Activated CD4-positive, alpha-beta T cell treated with anti-CD3 and anti-CD28 coated beads, Interleukin-2, amount 10 ng/mL, durations not matched to agents 24 days and 14 days (primary cell): Measurements from ENCODE around the gene SLCO4A1. TPM values are rescaled to one million over a fixed set of nuclear protein-coding genes. Genes with fewer than 3 reads are reported as not detected.

Source experiments
- DNase-seq: peaks from one replicate; pipeline ENCODE4 v3.0.0; 2022
- H3K27ac Mint-ChIP-seq: one replicate; pipeline ENCODE4 v1.8.0; 2022; ENCODE audit warnings: mild to moderate bottlenecking, mixed read lengths
- H3K27me3 Mint-ChIP-seq: one replicate; pipeline ENCODE4 v1.8.0; 2022; ENCODE audit warnings: mixed read lengths
- H3K36me3 Mint-ChIP-seq: one replicate; pipeline ENCODE4 v1.8.0; 2022; ENCODE audit warnings: low read depth, mild to moderate bottlenecking, mixed read lengths
- H3K4me1 Mint-ChIP-seq: one replicate; pipeline ENCODE4 v1.8.0; 2021; ENCODE audit warnings: mixed read lengths
- H3K4me3 Mint-ChIP-seq: one replicate; pipeline ENCODE4 v1.8.0; 2022; ENCODE audit warnings: mild to moderate bottlenecking, moderate library complexity, mixed read lengths
- H3K9me3 Mint-ChIP-seq: one replicate; pipeline ENCODE4 v1.8.0; 2021; ENCODE audit warnings: mixed read lengths
- intact Hi-C: fragments of 100-400 bp; cut with micrococcal nuclease; formaldehyde crosslinking; loops from one replicate; pipeline ENCODE4 v1.15.1; 2023
- total RNA-seq: library from RNA; stranded (reverse); gene quantifications from 2 replicates; pipeline ENCODE4 v1.2.3, GENCODE V29; 2022

The SLCO4A1 gene
- total RNA-seq, 1 donor from 2014 or later = 67.3 TPM

- Mint-ChIP-seq H3K4me1 (peaks cover 10% of the 10 kb centered on the region), H3K9me3 (no peaks in the 10 kb centered on the region), H3K4me3 (no peak overlapping the region), H3K36me3 (no peaks in the 10 kb centered on the region), H3K27me3 (peaks cover 19% of the 10 kb centered on the region), H3K27ac (no peak overlapping the region)
- intact Hi-C loops = no loop called here
- no peak for DNase-seq
Observed at GRCh38 chr20:62633598-62634329, 8.5 kb upstream of the SLCO4A1 start.

DNA sequence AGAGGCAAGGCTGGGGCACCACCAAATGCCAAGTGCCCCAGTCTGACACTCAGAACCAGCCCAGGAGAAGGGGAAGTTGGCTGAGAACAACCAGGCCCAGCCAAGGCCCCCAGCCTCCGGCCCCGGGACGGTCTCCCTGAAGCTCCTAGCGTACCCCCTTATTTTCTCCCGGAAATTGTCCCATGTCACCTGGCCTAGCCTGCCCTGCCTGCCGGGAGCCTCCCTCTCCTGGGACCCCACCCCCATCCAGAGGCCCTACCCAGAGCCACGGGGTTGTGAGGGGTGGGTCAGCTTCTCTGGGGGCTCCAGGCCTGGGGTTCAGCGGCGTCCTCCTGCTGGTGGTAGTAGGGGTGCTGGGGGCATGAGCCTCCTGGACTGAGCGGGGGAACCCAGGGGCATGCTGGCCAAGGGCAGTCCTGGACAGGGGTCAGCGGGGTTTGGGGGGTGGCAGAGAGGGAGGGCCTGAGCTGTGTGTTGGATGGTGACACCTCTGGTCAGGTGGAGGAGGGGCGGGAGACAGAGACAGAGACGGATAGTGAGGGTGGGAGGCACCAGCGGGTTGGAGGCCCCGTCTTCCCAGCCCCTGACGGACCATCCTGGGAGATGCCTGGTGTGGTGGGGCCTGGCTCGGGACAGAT is 7.9 kb upstream of the SLCO4A1 start:
- H3K4me1 Mint-ChIP-seq = peaks cover 10% of the 10 kb centered on the region
- intact Hi-C loops = no loop called here
- H3K9me3 Mint-ChIP-seq = no peaks in the 10 kb centered on the region
- H3K27ac Mint-ChIP-seq = no peak overlapping the region
- DNase-seq = no peak
- H3K36me3 Mint-ChIP-seq = no peaks in the 10 kb centered on the region
- H3K4me3 Mint-ChIP-seq = no peak overlapping the region
- H3K27me3 Mint-ChIP-seq = peaks cover 25% of the 10 kb centered on the region

- H3K9me3 Mint-ChIP-seq = no peaks in the 10 kb centered on the region
- H3K36me3 Mint-ChIP-seq = no peaks in the 10 kb centered on the region
- H3K4me1 Mint-ChIP-seq = peaks cover 12% of the 10 kb centered on the region
- H3K4me3 Mint-ChIP-seq = no peak overlapping the region
- H3K27ac Mint-ChIP-seq = no peak overlapping the region
- DNase-seq = no peak
- H3K27me3 Mint-ChIP-seq = peaks cover 25% of the 10 kb centered on the region
- intact Hi-C loops = no loop called here
Observed at GRCh38 chr20:62635232-62635631, 7.1 kb upstream of the SLCO4A1 start.

- H3K9me3 Mint-ChIP-seq = no peaks in the 10 kb centered on the region
- no peaks in the 10 kb centered on the region for H3K36me3 Mint-ChIP-seq
- H3K4me3 Mint-ChIP-seq = peak overlapping the region; percentile 43
- peaks cover 25% of the 10 kb centered on the region for H3K27me3 Mint-ChIP-seq
- intact Hi-C loops = no loop called here
- DNase-seq = no peak
- no peak overlapping the region for H3K27ac Mint-ChIP-seq
- H3K4me1 Mint-ChIP-seq = peaks cover 12% of the 10 kb centered on the region
Observed at GRCh38 chr20:62635852-62636251, 6.5 kb upstream of the SLCO4A1 start.

DNA sequence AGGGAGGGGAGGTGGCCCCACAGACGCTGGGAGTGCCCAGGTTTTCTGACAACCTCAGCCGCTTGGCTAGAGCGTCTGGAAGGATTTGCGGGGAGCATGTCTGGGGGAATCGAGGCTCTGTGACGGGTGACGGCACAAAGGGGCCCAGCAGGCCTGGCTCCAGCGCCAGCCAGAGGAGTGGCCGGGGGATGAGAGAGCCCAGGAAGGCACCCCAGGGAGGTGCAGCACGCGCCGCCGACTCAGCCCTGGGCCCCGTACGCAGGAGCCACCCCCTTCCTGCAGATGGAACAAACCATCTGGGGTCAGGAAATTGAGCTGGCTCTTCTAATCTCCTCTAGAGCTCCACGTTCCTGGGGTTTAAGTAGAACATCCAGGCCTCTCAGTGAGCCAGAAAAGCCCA is 5.9 kb upstream of the SLCO4A1 start:
- DNase-seq = peak; percentile 78
- Mint-ChIP-seq H3K27me3 (peaks cover 25% of the 10 kb centered on the region), H3K4me1 (peaks cover 14% of the 10 kb centered on the region), H3K9me3 (no peaks in the 10 kb centered on the region), H3K4me3 (no peak overlapping the region), H3K36me3 (no peaks in the 10 kb centered on the region), H3K27ac (no peak overlapping the region)
- intact Hi-C loops = no loop called here

- no peak overlapping the region for H3K27ac Mint-ChIP-seq
- no peak for DNase-seq
- peaks cover 15% of the 10 kb centered on the region for H3K4me1 Mint-ChIP-seq
- intact Hi-C loops = no loop called here
- H3K4me3 Mint-ChIP-seq = no peak overlapping the region
- no peaks in the 10 kb centered on the region for H3K9me3 Mint-ChIP-seq
- H3K36me3 Mint-ChIP-seq = no peaks in the 10 kb centered on the region
- H3K27me3 Mint-ChIP-seq = peaks cover 23% of the 10 kb centered on the region
Observed at GRCh38 chr20:62637110-62637509, 5.2 kb upstream of the SLCO4A1 start.

GRCh38 chr20:62637521-62638054 is 4.7 kb upstream of the SLCO4A1 start:
- Mint-ChIP-seq H3K4me3 (no peak overlapping the region), H3K36me3 (no peaks in the 10 kb centered on the region), H3K27me3 (peaks cover 18% of the 10 kb centered on the region), H3K4me1 (peaks cover 15% of the 10 kb centered on the region), H3K9me3 (no peaks in the 10 kb centered on the region), H3K27ac (no peak overlapping the region)
- DNase-seq = no peak
- intact Hi-C loops = no loop called here

DNA sequence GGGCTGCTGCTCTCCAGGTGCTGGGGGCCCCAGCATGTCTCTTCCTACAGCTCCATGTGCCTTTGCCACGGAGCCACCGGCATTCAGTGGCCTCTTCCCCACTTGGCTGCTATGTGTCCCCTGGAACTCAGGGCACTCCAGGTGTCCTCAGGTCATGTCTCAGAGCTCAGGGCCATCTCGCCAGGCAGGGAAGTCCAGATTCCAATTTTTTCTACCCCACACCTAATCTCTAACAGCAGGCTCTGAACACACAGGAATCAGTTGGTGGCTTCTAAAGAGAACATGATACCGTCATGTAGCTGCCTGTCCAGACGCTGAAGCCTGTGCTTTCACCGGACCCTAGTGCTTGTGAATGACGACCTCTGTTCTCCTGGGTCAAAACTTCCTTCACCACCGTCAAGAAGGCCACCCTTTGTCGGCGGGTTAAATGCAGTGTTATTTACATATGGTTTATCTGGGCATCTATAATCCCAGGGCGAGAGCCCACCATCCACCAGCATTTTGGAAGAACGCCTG is 4.2 kb upstream of the SLCO4A1 start:
- peaks cover 2% of the 10 kb centered on the region for H3K36me3 Mint-ChIP-seq
- intact Hi-C loops = no loop called here

DNA sequence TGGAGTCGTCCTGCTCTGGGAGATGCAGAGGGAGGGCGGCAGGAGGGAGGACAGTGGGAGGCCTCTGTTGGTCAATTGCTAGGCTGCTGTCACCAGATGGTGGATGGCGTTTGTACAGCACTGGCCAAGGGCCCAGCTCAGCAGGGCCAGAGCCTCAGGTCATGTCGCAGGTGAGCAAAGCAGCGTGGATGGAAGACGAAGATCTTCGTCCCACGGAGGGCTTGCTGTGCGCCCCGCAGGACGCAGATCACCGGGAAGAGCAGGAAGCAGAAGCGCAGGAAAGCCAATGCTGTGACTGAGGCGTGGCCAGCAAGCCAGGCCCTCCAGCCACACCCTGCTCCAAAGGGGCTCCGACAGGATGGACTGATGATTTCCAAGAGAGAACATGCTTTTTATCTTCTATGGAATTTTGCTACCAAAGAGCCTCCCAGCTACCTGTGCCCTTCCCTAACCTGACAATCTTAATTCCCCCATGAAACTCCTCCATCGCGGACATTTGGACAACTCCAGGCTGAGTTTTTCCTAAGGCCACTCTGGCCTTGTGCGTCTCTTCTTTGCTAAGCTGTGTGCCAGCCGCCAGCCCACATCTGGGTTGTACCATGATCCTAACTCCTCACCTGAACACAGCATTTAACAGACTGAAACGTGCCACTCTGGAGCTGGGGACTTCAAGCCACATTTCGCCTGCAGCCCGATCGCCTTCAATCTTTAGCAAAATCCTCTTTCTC is 3.5 kb upstream of the SLCO4A1 start:
- peaks cover 8% of the 10 kb centered on the region for H3K36me3 Mint-ChIP-seq
- H3K27me3 Mint-ChIP-seq = peaks cover 14% of the 10 kb centered on the region
- no peaks in the 10 kb centered on the region for H3K9me3 Mint-ChIP-seq
- intact Hi-C loops = no loop called here
- peaks cover 17% of the 10 kb centered on the region for H3K4me1 Mint-ChIP-seq
- no peak overlapping the region for H3K27ac Mint-ChIP-seq
- H3K4me3 Mint-ChIP-seq = no peak overlapping the region
- DNase-seq = no peak

More for the DNA sequence above, 4.2 kb upstream of the SLCO4A1 start:
- no peak overlapping the region for H3K27ac Mint-ChIP-seq
- H3K4me3 Mint-ChIP-seq = no peak overlapping the region
- peaks cover 16% of the 10 kb centered on the region for H3K27me3 Mint-ChIP-seq
- DNase-seq = no peak
- H3K4me1 Mint-ChIP-seq = peaks cover 15% of the 10 kb centered on the region
- H3K9me3 Mint-ChIP-seq = no peaks in the 10 kb centered on the region

DNA sequence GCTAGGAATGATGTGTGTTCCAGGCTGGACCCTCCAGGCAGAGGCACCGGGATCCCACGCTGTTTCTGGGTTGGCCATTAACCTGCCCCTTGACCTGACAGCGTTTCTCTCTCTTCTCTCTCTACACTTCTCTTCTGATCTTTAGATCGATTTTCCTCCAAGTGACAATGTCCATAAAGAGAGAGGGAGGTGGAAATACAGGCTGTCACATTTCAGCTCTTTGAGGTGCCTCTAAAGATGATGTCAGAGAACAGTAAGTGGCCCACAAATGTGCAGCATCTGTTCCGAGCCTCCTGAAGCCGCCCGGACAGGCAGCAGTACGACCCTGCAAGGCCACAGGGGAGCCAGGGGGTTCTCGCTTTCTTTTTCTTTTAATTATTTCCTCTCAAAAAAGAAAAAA is 2.5 kb upstream of the SLCO4A1 start:
- Mint-ChIP-seq H3K27ac (no peak overlapping the region), H3K4me1 (peaks cover 25% of the 10 kb centered on the region), H3K27me3 (peaks cover 14% of the 10 kb centered on the region), H3K9me3 (no peaks in the 10 kb centered on the region), H3K4me3 (no peak overlapping the region), H3K36me3 (peaks cover 11% of the 10 kb centered on the region)
- DNase-seq = no peak
- intact Hi-C loops = no loop called here

DNA sequence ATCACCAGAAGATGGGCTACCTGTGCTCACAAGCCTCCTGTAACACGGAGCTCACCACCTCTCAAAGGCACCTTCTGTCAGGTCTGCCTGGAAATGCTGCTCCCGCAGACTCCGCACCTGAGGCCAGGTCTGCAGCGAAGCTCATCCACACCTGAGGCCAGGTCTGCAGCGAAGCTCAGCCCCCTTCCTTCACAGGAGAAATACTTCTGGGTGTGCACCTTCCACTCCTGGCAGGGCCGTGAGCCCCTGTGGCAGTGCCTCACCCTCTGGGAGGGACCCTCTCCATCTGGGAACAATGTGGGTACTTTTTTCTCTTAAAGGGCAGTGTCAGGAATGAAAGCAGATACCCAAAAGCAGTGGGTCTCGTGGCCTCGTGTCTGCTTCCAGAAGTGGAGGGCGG is 1.4 kb upstream of the SLCO4A1 start:
- H3K27ac Mint-ChIP-seq = no peak overlapping the region
- no peak for DNase-seq
- peaks cover 9% of the 10 kb centered on the region for H3K27me3 Mint-ChIP-seq
- H3K36me3 Mint-ChIP-seq = peaks cover 15% of the 10 kb centered on the region
- intact Hi-C loops = no loop called here
- peaks cover 24% of the 10 kb centered on the region for H3K4me1 Mint-ChIP-seq
- H3K4me3 Mint-ChIP-seq = no peak overlapping the region
- H3K9me3 Mint-ChIP-seq = no peaks in the 10 kb centered on the region

DNA sequence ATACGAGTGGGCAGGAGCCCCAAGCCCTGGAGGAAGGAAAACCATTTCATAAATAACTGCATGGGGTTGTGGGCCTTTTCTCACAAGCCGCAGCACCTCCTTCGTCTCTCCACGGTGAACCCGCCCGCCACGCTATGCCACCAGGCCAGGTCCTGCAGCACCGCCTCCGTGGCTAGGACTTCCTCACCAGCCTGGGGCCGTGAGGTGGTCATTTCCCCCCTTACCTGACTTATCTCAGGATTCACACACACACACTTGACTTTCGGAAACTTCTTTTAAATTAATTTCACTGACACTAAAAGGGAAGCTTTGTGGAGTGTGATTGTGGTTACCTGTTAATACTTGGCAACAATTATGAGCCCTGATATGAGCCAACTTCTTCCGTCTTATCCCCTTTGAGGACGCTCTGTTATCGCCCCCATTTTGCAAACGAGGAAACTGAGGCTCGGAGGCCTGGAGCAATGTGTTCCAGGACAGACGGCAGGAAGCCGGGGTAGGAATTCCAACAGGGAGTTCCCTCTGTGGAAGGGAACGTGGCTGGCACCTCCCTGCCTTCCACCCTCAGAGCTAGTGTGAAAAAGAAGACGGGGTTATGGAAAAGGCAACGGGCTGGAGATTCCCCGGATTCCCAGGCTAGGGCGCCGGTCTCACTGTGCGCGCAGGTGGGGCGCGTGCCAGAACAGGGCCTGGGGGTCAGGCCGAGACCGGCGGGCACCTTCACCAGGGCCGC is 817 bp upstream of the SLCO4A1 start:
- H3K27ac Mint-ChIP-seq = peak overlapping the region; percentile 89
- peaks cover 7% of the 10 kb centered on the region for H3K27me3 Mint-ChIP-seq
- peaks cover 21% of the 10 kb centered on the region for H3K4me1 Mint-ChIP-seq

More for the DNA sequence above, 817 bp upstream of the SLCO4A1 start:
- Mint-ChIP-seq H3K9me3 (no peaks in the 10 kb centered on the region), H3K4me3 (peak overlapping the region; percentile 83), H3K36me3 (peaks cover 15% of the 10 kb centered on the region)
- intact Hi-C loops = loop anchor here (1.0 kb wide), 1 partner anchor 17 kb away; no protein-coding TSS in a partner anchor
- no peak for DNase-seq
